PC-3 (cell line): Measurements from ENCODE around the gene TANGO2.

ENCODE experiments used
- EZH2 ChIP-seq: fragments of 300-600 bp; sonication (generic); IDR thresholded peaks from one replicate; pipeline ENCODE4 v1.6.1; 2017; ENCODE audit warnings: antibody characterized with exemption, mild to moderate bottlenecking, low read length; ENCODE audit not compliant: unreplicated experiment
- EZH2phosphoT487 ChIP-seq: fragments of 300-600 bp; sonication (generic); IDR thresholded peaks from 2 replicates; pipeline ENCODE4 v1.6.1; 2018; ENCODE audit warnings: mild to moderate bottlenecking, antibody characterized with exemption, low read length, borderline replicate concordance
- TF ChIP-seq, protein P1 (sequence below): fragments of 300-600 bp; sonication (generic); conservative IDR thresholded peaks from 2 replicates; pipeline ENCODE4 v1.5.1; 2017; ENCODE audit warnings: antibody characterized with exemption, low read depth, mild to moderate bottlenecking, low read length

DNA sequence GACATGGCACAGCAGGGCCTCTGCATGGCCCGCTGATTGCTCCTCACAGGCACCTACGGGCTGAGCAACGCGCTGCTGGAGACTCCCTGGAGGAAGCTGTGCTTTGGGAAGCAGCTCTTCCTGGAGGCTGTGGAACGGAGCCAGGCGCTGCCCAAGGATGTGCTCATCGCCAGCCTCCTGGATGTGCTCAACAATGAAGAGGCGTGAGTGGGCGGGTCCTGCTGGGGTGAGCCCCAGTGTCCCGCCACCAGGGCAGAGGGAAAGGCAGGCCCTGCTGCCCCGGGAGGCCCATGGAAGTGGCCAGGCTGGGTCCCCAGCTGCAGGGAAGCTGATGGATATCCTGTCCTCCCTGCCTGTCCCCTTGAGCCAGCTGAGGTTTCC is 40.6 kb downstream of the TANGO2 start:
- TF ChIP-seq EZH2phosphoT487 (no peak), EZH2 (no peak)
- TF ChIP-seq, protein P1, sequence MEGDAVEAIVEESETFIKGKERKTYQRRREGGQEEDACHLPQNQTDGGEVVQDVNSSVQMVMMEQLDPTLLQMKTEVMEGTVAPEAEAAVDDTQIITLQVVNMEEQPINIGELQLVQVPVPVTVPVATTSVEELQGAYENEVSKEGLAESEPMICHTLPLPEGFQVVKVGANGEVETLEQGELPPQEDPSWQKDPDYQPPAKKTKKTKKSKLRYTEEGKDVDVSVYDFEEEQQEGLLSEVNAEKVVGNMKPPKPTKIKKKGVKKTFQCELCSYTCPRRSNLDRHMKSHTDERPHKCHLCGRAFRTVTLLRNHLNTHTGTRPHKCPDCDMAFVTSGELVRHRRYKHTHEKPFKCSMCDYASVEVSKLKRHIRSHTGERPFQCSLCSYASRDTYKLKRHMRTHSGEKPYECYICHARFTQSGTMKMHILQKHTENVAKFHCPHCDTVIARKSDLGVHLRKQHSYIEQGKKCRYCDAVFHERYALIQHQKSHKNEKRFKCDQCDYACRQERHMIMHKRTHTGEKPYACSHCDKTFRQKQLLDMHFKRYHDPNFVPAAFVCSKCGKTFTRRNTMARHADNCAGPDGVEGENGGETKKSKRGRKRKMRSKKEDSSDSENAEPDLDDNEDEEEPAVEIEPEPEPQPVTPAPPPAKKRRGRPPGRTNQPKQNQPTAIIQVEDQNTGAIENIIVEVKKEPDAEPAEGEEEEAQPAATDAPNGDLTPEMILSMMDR, result no peak
